HG02943 (cell line): Measurements from ENCODE around the gene CCDC69.

Experiments used
- ATAC-seq: cut with Tn5 transposase; IDR thresholded peaks from one replicate; pipeline ENCODE4 v1.9.1; 2021; ENCODE audit warnings: mild to moderate bottlenecking, low read depth, moderate library complexity; ENCODE audit not compliant: unreplicated experiment

Gene CCDC69

GRCh38 chr5:151173711-151174611, 49.9 kb downstream of the CCDC69 start:
- no peak for ATAC-seq

GRCh38 chr5:151171529-151171928, 52.4 kb downstream of the CCDC69 start:
- ATAC-seq = no peak

GRCh38 chr5:151168602-151169344, 55.1 kb downstream of the CCDC69 start:
- ATAC-seq = no peak

- ATAC-seq = no peak
Measured at GRCh38 chr5:151167022-151167421, 56.9 kb downstream of the CCDC69 start.

GRCh38 chr5:151164687-151165392, 59.1 kb downstream of the CCDC69 start:
- peak; percentile 78 for ATAC-seq

- no peak for ATAC-seq
Measured at GRCh38 chr5:151162776-151163175, 61.1 kb downstream of the CCDC69 start.

- ATAC-seq = no peak
Measured at GRCh38 chr5:151159649-151160373, 64.1 kb downstream of the CCDC69 start.

GRCh38 chr5:151158287-151158661, 65.6 kb downstream of the CCDC69 start:
- ATAC-seq = no peak

GRCh38 chr5:151157426-151158286, 66.2 kb downstream of the CCDC69 start, which contains the start of gene ANXA6:
TSS of gene ANXA6 (minus strand) at chr5:151157779. CDS start at chr5:151147901, 9,878 bp downstream.
- ATAC-seq = peak; percentile 47

GRCh38 chr5:151156507-151157420, 67.1 kb downstream of the CCDC69 start:
- peak; percentile 36 for ATAC-seq

- ATAC-seq = peak; percentile 30
Measured at GRCh38 chr5:151155775-151156506, 68.0 kb downstream of the CCDC69 start.

GRCh38 chr5:151154931-151155774, 68.7 kb downstream of the CCDC69 start:
- peak; percentile 34 for ATAC-seq

- no peak for ATAC-seq
Measured at GRCh38 chr5:151153766-151154272, 70.1 kb downstream of the CCDC69 start.

GRCh38 chr5:151153300-151153699, 70.6 kb downstream of the CCDC69 start:
- no peak for ATAC-seq

- no peak for ATAC-seq
Measured at GRCh38 chr5:151151793-151152192, 72.1 kb downstream of the CCDC69 start.

GRCh38 chr5:151151263-151151660, 72.6 kb downstream of the CCDC69 start:
- ATAC-seq = no peak
